Stimulated activated CD8-positive, alpha-beta memory T cell treated with anti-CD3 and anti-CD28 coated beads, Interleukin-15, amount 100 ng/mL, for 48 hours (primary cell): ENCODE measurements around the gene MTRR.

Source experiments
- DNase-seq, 2 donors: peaks; one replicate each; pipeline ENCODE4 v3.0.0-alpha.2; 2020; ENCODE audit warnings: low read depth in 2 of 2

MTRR gene

DNA sequence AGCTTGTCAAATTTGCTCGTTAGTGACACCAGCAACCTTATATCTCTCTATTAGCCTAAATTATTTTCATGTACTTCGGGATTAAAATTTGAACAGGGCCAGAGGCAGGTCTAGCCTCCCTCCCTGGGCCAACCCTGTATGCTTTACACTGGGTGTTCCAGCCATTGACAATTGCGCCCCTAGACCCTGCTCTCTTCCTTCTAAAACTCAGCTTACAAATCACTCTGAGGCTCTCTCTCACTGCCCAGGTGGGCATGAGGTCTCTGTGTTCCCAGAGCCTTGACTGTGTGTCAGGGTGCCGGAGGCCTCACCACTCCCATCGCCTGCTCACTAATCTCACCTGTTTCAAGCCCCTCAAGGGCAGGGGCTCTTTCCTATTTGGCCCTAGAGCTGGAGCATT is 11.6 kb upstream of the MTRR start:
- no peak for DNase-seq

DNA sequence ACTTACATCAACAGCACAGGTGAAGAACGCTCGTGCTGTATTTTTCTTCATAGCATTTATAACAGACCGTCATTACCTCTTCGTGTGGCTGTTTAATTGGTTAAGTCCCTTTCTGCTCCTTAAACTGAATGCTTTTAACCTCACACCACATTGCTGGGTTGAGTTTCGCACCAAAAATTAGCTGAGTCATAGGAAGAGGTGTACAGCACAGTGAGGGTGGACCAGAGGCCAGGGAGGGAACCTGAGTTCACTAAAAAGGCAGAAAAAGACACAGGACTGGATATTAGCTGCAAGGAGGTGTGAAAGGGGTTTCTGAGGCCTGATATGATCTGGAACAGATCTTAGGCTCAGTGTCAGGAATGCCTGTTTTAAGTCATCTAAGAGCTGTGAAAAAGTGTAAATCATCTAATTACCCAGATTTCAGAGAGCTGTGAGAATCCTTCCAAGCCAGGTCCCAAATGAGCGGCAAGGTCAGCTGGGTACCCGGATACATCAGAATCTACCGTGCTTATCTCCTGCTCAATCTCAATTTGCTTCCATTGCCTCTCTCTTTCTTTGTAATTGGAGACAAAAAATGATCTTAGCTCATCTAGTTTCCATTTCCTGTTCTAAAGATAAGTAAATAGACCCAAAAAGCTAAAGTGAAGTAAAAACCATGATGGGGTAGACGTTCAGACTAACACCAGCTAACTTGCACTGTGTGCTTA is 10.9 kb upstream of the MTRR start:
- no peak for DNase-seq

DNA sequence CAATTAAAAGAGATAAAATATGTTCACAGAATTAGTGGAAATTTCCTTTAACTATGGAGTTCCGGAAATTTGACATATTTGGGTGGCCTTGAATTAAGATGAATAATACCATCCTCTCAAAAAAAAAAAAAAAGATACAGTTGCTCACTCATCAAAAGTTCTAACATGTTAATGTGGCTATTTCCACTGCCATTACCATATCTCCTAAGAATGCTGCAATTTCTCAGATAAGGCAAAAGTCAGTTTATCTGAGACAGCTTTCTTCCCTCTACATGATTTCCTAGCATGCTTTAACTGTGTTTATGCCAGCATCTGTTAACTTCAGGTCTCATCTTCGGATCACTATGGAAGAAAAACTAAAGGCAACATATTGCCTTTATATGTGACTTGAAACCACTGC is 2.8 kb upstream of the MTRR start:
- DNase-seq = no peak

DNA sequence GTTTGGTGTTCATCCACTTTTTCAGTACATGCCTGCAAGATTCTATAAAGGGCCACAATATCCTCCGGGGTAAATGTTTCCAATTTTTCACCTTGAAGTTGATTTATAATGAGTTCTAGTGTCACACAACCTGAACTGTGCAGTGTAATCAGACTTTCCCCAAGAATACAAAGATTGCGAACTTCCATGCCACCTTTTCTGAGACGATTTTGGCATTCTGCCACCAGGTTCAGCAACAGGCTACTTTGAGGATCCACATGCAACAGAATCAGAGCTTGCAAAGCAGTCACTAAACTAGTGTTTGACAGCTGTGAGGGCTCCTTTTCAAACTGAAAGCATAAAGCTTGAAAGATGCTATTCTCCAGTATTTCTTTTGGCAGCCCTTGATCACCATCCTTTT is 1.7 kb upstream of the MTRR start:
- DNase-seq = no peak

DNA sequence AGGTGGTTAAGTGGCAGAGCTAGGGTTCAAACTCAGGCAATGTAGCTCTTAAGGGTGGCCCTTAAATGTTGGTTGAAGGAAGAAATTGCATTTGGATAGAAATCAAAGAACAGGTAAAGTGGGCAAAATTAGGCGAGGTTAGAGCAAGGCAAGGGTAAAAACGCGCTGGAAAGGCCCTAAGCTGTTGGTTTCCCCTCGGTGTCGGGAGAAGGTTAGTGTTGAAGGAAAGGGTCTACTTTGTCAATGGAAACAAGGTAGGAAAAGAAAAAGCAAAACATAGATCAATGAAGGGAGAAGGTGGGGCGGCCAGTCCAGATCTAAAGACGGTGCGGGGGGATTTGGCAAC is 548 bp upstream of the MTRR start:
- no peak for DNase-seq

GRCh38 chr5:7869474-7870136 is 657 bp downstream of the MTRR start:
- no peak for DNase-seq

DNA sequence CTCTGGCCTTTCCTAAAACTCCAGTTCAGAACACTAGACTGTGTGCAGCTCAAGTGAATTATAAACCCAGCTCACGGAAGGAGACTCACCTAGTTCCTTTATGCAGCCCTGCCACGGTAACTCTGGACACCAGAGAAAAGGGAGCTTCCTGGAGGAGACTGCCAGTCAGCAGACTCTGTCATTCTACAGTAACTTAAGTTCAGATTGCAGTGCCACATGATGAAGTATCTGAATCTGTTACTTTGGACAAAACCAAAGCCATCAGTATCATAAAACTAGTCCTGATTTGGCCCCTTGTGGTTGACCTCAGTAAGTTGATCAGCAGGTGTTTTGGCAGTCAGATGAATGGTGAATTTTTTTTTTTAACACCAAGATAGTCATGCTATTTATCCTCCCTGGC is 2.7 kb downstream of the MTRR start:
- DNase-seq = no peak

GRCh38 chr5:7872517-7873130 is 3.7 kb downstream of the MTRR start:
- DNase-seq = no peak

- DNase-seq = no peak
Measured at GRCh38 chr5:7873216-7873615, 4.3 kb downstream of the MTRR start.

DNA sequence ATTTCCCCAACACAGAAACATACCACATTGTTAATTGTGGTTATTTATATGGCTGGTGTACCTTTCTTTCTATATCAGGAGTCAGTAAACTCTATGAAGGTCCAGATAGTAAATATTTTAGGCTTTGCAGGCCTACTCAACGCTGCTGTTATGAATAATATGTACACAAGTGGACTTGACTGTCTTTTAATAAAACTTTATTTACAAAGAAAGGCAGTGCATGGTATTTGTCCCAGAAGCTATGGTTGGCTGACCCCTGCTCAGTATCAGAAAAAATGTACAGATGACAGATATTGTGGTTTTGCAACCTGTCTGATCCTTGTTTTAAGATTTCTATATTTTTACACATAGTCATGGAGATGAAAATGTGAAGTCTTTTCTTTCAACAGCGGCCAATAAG is 5.7 kb downstream of the MTRR start:
- no peak for DNase-seq

GRCh38 chr5:7875151-7875550 is 6.2 kb downstream of the MTRR start:
- no peak for DNase-seq

DNA sequence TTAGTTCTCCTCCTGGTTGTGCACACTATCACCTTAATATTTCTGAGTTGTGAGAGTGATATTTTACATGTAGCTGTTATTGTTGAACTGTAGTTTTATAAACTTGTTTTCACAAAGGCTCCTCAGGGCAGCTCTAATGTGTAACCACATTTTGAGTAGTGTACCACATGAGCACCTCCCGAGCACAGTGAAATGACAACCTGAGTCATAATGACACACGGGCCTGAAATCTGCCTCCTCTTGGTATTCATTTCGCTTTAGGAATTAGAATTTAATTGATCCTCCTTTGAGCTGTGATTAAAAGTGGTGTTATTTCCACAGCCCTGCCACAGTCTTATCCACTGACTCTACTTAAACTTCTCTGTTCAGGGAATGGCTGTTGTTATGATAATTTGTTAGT is 7.9 kb downstream of the MTRR start:
- no peak for DNase-seq

GRCh38 chr5:7877851-7878250 is 8.9 kb downstream of the MTRR start:
- DNase-seq = no peak

- DNase-seq = no peak
Measured at GRCh38 chr5:7878381-7878873, 9.5 kb downstream of the MTRR start.

DNA sequence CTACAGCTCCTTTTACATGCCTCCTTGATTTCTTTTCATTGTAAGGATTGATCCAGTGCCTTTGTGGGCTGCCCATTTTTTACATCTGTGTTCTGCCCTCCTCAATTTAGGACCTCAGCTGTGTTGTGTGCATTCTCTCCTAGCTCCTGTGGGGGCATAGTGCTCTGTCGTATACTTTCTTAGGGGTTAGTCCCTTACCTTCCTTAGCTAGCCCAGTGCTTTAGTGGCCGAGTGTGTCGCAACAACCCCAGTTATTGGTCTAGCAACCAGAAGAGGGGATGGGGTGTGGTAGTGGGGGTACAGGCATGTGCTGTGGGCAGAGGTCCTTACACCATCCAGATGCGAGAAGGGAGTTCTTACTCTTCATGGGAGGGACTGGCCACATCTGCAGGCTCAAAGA is 12.1 kb downstream of the MTRR start:
- no peak for DNase-seq

GRCh38 chr5:7881816-7882215 is 12.9 kb downstream of the MTRR start:
- DNase-seq = no peak

GRCh38 chr5:7882926-7883325 is 14.0 kb downstream of the MTRR start:
- no peak for DNase-seq

DNA sequence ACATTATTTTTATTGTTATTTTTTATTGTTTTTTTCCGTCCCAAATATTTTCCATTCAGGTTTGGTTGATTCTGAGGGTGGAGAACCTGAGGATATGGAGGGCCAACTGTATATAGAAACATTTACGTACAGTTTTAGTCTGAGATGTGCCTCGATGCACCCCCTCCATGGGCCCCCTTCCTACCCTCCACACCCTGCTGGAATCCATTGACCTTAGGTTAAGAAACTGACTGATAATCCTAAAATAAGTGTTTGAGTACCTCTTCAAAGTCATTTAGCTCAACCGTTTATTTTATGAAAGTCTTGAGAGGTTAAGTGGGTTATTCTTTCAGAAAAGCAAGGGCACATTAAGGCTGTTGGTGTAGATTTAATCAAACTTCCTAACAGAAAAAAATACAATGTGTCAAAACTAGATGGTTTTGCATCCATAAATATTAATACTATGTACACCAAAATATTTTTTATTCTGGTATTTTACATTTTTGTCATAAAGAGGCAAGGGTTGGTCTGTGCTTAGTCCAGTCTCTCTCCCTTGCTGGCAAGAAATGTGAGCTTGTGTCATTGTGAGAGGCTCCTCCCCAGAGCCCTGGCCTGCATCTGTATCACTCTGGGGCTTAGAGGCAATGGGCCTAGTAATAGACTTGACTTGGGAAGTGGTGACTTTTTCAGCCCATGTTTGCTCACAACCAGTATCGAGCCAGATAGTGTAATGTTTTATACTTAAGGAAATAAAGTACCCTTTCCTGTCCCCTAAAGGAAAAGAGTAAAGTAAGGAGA is 15.7 kb downstream of the MTRR start:
- no peak for DNase-seq

- no peak for DNase-seq
Measured at GRCh38 chr5:7886849-7887475, 18.0 kb downstream of the MTRR start.

DNA sequence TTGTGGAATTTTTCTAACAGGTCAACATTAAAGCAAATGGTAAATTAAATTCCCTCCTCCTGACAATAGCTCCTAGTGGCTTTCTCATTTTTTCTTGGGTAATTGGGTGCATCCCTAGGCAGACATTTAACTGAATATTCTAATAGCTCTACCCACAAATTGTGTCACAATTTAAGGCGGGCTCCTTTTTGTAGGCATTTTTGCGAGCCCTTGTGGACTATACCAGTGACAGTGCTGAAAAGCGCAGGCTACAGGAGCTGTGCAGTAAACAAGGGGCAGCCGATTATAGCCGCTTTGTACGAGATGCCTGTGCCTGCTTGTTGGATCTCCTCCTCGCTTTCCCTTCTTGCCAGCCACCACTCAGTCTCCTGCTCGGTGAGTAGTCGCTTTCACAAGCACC is 20.0 kb downstream of the MTRR start:
- no peak for DNase-seq

GRCh38 chr5:7894439-7894838 is 25.5 kb downstream of the MTRR start:
- no peak for DNase-seq

- DNase-seq = no peak
Measured at GRCh38 chr5:7894860-7895259, 25.9 kb downstream of the MTRR start.
